Stimulated activated CD4-positive, alpha-beta T cell treated with anti-CD3 and anti-CD28 coated beads, Interleukin-1b, Interleukin-23, amount 100 ng/mL, for 24 hours (primary cell): ENCODE data around the gene TASL.
"Not testable (repeated sequence)": the region's sequence is repeated elsewhere in the genome, so short reads cannot be mapped to it uniquely, and the experiment has no call there.

Source experiments
- DNase-seq, 4 experiments: peaks; one replicate each; pipeline ENCODE4 v3.0.0-alpha.2; 2020; ENCODE audit warnings: low read depth in 4 of 4, low spot score in 1 of 4

TASL gene

DNA sequence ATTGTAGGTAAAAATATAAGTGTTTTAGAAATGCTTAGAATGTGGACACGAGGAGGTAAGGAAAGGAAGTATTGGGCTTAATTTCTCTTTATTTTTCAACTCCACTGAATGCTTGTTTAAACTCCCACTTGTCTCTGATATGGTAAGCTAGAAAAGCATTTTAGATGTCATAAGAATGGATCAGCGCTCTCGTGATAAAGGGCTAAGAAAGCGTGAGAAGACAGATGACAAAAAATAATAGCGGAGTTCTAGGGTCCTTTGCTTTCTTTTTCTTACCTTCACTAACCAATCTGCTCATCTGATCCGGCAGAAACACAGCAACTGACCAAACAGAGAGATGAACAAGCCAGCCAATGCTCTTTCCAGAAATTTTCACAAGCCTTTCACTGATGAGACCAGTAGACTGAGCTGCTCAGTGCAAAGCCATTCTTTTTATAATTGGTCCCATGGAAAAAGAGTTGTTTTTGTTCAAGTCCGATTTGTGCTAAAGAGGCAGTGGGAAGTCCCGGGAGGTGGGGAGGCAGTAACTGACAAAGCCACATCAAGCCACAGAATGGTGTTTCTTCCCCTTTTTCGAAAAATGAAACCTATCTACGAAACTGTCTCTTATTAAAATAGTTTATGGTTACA lies at the start of gene TASL:
TSS of gene TASL (minus strand) at position 405 of the 630 bp plus-strand sequence. CDS start 17,411 bp downstream, outside the sequence.
- DNase-seq, result no peak

GRCh38 chrX:30626402-30626801 lies 48.8 kb upstream of the TASL start:
- no peak for DNase-seq

- DNase-seq, result no peak
Observed at GRCh38 chrX:30622361-30622760, 44.8 kb upstream of the TASL start.

- no peak for DNase-seq
Observed at GRCh38 chrX:30620980-30621618, 43.5 kb upstream of the TASL start.

DNA sequence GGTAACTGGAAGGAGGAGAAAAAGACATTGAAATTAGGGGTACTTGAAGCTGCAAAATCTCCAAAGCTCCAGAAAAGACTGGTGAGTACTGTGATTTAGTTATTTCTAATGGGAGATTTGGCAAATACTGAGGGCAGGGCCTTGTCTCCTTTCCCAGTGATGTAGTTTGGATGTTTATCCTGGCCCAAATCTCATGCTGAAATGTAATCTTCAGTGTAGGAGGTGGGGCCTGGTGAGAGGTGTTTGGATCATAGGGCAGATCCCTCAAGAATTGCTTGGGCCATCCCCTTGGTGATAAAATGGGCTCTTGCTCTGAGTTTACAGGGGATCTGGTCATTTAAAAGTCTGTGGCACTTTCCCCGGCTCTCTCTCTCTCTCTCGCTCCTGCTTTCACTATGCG lies 42.6 kb upstream of the TASL start:
- no peak for DNase-seq

- no peak for DNase-seq
Observed at GRCh38 chrX:30618160-30618765, 40.7 kb upstream of the TASL start.

DNA sequence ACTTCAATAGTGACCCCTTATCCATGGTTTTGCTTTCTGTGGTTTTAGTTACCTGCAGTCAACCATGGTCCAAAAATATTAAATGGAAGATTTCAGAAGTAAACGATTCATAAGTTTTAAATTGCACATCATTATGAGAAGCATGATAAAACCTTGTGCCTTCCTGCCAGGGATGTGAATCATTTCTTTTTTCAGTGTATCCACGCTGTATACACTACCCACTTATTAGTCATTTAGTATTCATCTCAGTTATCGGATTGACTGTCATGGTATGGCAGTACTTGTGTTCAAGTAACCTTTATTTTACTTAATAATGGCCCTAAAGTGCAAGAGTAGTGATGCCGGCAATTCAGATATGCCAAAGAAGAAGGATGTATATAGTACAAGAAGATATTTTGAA lies 37.7 kb upstream of the TASL start:
- no peak for DNase-seq

DNA sequence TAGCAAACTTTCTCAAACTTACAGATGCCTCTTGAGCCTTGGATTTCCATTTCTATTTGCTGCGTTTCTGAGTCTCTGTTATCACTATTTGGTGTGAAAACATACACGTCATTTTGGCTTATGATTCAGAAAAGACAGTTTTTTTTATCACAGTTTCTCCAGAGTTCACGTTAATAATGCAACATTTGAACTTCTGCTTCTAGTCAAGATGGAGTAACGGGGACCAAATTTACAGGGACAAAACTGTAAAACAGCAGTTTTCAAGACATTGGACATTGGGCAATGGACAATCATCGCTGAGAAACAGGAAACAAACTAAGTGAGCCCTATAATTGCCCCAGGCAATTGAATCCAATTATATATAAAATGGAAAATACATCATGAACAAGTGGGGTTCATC lies 36.2 kb upstream of the TASL start:
- no peak for DNase-seq

DNA sequence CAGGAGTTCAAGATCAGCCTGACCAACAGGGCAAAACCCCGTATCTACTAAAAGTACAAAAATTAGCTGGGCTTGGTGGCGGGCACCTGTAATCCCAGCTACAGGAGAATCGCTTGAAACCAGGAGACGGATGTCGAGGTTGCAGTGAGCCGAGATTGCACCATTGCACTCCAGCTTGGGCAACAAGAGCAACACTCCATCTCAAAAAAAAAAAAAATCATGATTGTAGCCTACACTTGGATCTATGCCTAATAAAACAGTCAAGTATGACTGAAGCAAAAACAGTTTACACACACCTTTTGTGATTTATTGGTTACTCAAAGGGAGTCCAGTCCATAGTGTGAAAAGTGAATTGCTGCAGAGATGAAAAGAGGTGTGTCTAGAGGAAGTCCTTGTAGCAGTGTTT lies 34.7 kb upstream of the TASL start:
- DNase-seq, result no peak

GRCh38 chrX:30610026-30610425 lies 32.5 kb upstream of the TASL start:
- no peak for DNase-seq

DNA sequence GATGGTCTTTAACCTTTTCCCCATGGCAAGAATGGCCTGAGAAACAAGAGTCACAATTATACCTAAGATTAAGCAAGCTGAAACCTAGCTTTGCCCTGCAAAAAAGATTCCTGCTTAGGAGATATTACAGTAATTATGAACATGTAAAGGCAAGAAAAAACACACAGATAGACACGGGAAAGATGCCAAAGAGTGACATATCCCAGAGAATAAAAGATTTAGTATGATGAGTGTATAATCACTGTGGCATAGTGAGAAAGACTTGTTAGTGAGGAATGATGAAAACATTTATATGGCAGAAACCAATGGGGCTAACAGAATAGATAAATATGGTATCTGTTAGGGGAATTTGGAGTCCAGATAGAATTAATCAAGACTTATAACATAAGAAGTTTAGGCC lies 29.6 kb upstream of the TASL start:
- no peak for DNase-seq

DNA sequence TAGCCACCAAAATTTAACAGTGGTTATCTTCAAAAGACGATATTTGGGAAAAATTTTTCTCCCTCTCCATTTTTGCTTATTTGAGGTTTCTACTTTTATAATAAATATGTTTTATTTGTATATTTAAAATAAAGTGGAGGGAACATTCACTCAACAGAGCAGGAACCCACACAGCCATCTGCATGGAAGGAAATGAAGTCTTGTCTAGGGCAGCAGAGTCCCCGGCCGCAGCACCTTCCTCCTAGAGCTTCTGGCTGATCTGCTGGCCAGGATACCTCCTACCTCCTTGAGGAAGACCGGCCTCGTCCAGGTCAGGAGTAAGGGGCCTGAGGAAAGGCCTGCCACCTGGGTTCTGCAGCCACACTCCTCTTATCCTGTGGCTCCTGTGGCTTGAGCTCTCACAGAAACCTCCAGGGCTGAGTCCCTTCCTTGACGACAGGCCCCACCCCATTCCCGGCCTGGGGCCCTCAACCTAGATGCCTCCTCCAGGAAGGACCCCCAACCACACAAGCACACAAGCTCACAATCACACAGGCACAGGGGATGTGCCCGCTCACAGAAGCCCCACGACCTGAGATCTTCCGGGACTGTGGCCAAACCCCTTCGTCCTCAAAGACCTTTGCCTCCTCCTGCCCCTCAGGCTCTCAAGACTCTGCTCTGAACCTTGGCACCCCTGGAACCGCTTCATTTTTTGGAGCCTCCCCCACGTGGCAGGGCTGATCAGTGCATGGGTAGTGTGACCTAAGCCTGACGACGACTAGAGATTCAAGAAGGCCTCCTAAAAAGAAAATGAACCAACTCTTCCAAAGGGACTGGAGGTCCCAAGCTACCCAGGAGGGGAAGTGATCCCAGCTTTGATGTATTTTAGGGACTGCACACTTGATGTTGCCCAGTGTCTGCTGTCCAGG lies 23.0 kb upstream of the TASL start:
- not testable (repeated sequence) for DNase-seq

DNA sequence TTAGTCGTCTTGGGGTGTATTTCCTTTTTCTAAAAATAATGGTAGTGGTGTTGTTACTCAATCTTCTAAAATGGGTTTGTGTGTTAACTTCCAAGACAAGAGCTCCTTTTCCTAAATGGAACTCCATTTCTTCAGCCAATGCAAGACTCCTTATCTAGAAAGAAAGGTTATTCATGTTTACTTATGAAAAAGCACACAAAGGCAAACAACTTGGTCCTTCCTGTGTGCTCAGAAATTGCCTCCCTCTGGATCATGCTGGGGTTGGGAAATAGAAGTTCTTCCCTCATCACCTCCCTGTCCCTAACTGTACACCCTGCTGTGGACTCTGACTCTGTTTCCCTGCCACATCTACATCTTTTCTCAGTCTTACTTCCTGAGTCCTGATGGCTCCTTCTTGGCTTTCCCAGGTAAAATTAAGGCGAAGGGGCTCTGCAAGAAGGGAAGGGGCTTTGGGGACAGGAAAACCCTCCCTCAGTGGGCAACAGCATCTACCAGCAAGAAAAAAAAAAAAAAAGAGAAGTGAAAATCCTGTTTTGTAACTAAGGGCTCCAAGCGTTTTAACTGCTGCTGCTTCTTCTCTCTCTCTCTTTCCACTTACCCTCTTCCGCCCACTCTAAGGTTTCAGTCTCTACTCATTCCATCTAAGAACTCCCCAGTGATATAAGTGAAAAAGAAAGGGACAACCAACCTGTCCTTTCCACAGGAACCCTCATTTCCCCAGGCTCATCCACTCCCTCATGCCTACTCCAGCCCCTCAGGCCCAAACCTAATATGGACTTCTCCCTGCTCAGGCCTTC lies 19.8 kb upstream of the TASL start:
- no peak for DNase-seq

DNA sequence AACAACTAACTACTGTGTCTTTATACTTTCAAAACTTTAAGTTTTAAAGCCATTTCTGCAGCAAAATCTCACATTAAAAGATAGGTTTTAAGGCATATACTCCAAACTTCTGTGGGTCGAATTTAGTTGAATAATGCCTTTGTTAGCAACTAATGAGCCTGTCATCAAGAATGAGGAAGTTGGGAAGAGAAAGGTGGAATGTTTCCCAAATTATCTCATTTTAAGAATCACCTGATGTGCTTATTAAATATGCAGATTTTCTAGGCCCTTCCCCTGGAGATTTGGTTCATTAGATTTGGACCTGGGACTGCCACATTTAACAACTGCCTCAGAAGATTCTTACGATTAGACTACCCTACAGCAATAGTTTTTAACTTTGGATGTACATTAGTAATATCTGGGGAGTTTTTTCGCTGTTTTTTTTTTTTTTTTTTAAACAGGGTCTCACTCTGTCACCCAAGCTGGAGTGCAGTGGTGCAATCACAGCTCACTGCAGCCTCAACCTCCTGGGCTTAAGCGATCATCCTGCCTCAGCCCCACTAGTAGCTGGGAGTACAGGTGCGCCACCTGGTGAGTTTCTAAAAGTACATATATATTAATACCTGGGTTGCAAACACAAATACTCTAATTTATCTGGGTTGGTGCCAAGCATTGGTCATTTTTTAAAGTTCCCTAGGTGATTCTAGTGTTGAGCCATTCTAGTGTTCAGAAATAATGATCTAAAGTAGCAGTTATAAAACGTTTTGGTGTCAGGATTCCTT lies 16.1 kb upstream of the TASL start:
- no peak for DNase-seq

DNA sequence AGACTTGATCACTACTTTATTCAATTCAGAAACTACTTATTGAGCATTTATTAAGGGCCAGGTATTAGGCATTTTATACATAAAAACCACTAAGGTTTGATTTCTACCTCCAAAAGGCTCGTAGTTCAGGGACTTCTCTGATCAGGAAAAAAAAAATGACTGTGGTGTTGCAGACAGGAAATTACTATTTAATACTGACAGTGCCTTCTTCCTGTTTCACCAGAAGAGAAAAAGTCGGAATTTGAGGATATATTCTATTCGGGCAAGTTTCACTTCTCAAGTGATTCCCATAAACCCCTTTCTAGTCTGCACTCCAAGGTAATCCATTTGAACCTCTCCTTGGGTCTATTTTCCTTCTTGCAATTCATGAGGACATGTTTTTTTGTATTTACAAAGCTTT lies 15.3 kb upstream of the TASL start:
- DNase-seq, result no peak

- no peak for DNase-seq
Observed at GRCh38 chrX:30590368-30590767, 12.8 kb upstream of the TASL start.

- DNase-seq, result no peak
Observed at GRCh38 chrX:30589146-30589888, 11.8 kb upstream of the TASL start.

GRCh38 chrX:30586516-30586915 lies 8.9 kb upstream of the TASL start:
- no peak for DNase-seq

DNA sequence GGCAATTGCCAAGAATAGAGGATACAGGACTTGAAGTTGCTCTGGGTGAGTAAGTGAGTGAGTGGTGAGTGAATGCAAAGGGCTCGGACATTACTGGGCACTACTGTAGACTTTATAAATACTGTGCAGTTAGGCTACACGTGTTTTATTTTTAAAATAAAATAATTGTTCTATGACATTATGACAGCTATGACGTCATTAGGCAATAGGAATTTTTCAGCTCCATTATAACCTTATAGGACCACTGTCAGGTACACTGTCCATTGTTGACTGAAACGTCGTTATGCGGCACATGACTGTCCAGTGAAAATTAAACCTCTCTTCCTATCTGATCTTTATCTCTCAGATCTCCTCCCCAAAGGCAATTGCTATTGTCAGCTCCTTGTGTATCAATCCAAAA lies 5.1 kb upstream of the TASL start:
- DNase-seq, result no peak
